HG02678 (cell line): Measurements from ENCODE around the gene WIPF2.
"Not testable (repeated sequence)": the region's sequence is repeated elsewhere in the genome, so short reads cannot be mapped to it uniquely, and the experiment has no call there.

Experiments
- ATAC-seq: cut with Tn5 transposase; IDR thresholded peaks from one replicate; pipeline ENCODE4 v1.9.1; 2021; ENCODE audit warnings: mild to moderate bottlenecking, moderate library complexity; ENCODE audit not compliant: unreplicated experiment

The WIPF2 gene

DNA sequence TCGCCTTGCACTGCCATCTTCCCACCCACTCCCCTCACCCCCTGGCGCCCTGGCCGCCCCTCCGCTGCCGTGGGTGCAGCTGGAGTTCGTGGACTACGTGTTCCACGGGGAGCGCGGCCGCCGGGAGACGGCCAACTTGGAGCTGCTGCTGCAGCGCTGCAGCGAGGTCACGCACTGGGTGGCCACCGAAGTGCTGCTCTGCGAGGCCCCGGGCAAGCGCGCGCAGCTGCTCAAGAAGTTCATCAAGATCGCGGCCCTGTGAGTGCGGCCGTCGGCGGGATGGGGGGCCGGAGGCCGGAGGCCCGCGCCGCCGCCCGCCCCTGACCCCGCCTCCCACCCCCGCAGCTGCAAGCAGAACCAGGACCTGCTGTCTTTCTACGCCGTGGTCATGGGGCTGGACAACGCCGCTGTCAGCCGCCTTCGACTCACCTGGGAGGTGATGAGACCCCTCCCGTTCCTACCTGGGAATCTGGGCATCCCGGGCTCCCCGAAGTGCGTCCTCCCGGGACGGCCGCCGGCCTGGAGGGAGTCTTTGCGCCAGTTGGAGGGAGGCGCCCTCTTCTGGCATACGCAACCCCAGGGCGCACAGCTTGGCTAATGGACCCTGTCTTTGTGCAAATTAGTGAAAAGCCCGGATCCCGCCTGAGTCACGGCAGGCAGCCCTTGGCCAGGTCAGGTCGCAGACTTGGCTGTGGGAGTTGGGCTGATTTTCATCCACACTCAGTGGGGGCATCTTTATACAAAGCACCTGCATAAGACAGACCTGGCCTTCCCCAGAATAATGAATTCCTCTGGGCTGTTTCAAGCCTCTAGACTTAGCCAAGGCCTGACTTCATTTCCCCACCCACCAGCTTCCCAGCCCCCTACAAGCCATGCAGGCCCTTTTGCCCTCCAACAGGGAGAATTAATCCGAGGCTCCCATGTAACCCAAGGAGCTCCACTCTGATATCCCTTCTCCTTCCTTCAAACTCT is 27.6 kb upstream of the WIPF2 start:
- ATAC-seq, result peak; percentile 78

DNA sequence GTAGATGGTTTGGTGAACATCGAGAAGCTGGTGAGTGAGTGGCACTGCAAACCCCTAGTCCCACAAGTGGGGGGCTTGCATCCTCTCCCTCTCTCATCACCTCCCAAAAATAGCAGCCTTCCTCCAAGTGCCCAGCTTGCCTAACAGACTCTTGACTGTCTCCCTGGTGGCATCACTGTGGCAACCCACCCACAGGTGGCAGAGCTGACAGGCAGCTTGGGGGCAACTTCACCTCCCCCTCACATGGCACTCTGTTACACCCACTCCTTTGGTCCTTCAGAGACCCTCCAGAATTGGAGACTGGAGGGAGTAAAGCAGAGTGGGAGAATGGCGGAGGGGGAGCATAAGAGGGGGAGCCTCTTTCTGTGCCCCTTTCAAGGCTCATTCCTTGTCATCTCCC is 26.1 kb upstream of the WIPF2 start:
- no peak for ATAC-seq

DNA sequence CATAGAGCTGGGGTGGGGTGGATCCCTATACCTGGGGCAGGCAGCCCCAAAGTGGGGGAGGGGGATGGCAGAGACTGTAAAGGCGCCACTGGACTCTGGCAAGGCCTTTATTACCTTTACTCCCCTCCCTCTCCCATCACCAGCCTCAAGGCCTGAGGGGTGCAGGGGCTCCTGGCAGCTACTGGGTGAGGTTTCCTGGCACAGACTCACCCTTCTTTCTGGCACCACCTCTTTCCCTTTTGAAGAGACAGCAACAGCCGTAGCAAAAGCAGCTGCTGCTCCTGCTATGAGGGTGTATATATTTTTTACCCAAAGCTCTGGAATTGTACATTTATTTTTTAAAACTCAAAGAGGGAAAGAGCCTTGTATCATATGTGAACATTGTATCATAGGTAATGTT is 24.3 kb upstream of the WIPF2 start:
- ATAC-seq, result no peak

DNA sequence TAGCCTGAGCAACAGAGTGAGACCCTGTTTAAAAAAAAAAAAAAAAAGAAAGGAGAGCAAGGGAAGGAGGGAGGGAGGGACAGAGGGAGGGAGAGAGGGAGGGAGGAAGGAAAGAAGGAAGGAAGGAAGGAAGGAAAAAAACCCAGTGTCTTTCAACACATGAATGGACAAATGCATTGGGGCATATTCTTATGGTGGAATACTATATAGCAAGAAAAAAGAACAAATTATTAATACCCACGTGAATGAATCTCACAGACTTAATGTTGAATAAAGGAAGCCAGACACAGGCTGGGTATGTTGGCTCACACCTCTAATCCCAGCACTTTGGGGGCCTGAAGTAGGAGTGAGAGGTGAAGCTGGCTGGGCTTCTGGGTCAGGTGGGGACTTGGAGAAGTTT is 21.6 kb upstream of the WIPF2 start:
- ATAC-seq, result no peak

DNA sequence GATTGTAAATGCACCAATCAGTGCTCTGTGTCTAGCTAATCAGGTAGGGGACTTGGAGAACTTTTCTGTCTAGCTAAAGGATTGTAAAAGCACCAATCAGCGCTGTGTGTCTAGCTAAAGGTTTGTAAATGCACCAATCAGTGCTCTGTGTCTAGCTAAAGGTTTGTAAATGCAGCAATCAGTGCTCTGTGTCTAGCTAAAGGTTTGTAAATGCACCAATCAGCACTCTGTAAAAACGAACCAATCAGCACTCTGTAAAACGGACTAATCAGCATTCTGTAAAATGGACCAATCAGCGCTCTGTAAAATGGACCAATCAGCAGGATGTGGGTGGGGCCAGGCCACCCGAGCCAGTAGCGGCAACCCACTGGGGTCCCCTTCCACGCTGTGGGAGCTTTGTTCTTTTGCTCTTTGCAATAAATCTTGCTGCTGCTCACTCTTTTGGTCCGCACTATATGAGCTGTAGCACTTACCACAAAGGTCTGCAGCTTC is 21.1 kb upstream of the WIPF2 start:
- not testable (repeated sequence) for ATAC-seq

DNA sequence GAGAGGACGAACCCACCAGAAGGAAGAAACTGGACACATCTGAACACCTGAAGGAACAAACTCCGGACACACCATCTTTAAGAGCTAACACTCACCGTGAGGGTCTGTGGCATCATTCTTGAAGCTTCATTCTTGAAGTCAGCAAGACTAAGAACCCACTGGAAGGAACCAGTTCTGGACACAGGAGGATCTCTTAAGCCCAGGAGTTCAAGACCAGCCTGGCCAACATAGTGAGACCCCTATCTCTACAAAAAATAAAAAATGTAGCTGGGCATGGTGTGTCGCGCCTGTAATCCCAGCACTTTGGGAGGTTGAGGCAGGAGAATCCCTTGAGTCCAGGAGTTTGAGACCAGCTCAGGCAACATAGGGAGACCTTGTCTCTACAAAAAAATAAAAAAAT is 20.5 kb upstream of the WIPF2 start:
- ATAC-seq, result no peak

DNA sequence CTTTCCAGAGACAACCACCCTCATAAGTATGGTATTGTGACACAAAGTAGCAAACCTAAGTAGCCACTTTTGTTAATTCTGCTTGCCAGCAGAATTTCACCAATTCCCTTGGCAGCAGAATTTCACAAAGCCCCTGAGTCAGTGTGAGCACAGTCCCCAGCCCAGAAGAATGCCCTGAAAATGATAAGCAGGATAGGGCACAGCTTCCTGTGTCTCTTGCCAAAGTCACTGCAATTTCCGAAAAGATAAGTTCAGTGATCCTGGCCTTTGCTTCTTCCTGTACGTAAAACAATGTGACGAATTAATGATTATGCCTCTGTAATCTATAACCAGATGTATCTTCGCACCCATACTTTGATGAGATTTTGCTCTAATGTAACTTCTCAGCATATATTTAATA is 16.0 kb upstream of the WIPF2 start:
- no peak for ATAC-seq

DNA sequence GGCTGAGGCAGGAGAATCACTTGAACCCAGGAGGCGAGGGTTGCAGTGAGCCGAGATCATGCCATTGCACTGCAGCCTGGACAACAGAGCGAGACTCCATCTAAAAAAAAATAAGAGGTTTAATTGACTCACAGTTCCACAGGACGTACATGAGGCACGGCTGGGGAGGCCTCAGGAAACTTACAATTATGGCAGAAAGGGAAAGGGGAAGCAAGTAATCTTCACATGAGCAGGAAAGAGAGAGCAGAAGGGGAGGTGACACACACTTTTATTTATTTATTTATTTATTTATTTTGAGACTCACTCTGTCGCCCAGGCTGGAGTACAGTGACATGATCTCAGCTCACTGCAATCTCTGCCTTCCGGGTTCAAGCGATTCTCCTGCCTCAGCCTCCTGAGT is 12.9 kb upstream of the WIPF2 start:
- not testable (repeated sequence) for ATAC-seq

DNA sequence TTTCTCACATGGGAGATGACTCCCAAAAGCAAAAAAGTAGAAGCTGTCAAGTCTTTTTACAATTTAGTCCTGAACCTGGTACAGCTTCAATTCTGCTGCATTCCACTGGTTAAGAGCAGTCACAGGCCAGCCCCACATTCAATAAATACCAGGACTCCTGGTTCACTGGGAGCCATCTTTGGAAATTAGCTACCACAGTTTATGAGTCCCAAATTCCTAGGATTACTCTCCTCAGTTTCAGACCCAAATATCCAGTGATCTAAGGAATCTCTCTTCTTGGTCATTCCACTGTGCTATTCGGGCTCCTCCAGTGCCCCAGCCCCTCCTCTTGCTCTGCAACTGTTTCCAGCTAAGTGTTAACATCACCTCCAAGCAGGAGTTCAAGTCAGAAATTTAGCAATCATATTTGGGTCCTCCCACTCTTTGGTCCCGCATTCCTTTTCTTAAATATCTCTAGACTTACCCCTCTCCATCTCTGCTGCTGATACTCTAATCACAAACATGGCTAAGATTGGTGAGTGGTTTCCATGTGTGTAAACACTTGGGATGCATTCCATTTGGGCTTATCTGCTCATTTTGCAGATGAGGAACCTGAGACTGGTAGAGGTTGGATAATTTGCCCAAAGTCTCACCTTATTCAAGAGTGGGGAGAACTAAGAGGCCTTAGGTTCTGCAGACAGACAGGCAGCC is 9.6 kb upstream of the WIPF2 start:
- no peak for ATAC-seq

DNA sequence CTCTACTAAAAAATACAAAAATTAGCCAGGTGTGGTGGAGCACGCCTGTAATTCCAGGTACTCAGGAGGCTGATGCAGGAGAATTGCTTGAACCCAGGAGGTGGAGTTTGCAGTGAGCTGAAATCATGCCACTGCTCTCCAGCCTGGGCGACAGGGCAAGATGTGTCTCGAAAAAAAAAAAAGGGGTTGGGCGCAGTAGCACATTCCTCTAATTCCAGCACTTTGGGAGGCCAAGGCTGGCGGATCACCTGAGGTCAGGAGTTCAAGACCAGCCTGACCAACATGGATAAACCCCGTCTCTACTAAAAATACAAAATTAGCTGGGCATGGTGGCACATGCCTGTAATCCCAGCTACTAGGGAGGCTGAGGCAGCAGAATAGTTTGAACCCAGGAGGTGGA is 5.2 kb upstream of the WIPF2 start:
- not testable (repeated sequence) for ATAC-seq

DNA sequence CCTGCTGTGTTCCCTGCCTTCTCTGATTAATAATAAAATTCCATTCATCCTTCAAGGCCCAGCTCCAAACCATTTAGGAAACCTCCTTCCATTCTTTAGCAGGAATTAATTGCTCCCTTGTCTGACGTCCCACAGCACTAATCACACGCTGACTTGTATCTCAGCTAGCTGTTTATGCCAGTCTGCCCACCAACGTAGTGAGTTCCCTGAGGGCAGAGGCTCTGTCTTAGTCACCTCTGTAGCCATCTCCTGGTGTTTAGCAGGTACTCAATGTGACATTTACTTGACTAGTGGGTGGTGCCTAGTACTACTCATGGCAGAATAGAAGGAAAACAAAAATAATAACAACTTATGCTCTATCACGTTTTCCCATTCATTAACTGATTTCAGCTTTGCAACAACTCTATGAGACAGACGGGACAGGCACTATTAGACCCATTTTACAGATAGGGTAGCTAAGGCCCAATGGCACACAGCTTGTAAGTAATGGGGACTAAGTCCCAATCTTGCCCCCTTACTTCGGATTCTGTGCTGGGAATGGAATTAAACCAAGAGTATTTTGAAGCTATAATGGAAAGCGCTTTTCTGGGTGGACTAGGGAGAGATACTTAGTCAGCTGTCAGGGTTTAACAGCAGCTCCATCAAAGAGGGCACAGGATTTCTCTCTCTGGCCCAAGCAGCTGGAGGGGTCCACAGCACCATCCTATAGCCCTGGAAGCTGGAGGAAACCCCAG is 931 bp upstream of the WIPF2 start:
- no peak for ATAC-seq

DNA sequence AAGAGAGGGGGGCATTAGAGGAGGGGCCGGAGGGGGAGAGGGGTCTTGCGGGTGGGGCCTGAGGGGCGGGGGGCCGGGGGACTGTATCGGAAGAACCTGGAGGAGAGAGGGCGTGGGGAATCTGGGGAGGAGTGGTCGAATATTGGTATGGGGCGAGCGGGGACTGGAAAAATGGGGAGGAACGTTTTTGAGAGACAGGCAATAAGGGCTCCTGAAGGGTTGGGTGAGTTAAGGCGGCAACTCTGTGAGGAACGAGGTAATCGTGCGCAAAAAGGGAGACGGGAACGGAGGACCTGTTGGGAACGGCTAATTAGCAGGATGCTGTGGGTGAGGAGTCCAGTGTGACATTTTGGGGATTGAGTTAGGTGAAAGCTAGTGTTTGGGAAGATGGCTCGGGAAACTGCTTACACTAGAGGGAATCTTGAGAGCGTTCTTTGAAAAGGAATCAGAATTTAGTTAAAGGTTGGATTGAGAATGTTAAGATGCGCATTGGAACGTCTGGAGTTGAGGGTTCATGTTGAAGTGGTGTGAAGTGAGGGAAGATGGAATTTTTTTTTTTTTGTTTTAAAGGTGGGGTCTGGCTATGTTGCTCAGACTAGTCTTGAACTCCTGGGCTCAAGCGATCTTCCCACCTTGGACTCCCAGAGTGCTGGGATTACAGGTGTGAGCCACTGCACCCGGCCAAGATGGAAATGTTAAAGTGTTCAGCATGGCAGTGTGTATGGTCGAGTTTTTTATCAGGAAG is 662 bp downstream of the WIPF2 start:
- ATAC-seq, result peak; percentile 3

DNA sequence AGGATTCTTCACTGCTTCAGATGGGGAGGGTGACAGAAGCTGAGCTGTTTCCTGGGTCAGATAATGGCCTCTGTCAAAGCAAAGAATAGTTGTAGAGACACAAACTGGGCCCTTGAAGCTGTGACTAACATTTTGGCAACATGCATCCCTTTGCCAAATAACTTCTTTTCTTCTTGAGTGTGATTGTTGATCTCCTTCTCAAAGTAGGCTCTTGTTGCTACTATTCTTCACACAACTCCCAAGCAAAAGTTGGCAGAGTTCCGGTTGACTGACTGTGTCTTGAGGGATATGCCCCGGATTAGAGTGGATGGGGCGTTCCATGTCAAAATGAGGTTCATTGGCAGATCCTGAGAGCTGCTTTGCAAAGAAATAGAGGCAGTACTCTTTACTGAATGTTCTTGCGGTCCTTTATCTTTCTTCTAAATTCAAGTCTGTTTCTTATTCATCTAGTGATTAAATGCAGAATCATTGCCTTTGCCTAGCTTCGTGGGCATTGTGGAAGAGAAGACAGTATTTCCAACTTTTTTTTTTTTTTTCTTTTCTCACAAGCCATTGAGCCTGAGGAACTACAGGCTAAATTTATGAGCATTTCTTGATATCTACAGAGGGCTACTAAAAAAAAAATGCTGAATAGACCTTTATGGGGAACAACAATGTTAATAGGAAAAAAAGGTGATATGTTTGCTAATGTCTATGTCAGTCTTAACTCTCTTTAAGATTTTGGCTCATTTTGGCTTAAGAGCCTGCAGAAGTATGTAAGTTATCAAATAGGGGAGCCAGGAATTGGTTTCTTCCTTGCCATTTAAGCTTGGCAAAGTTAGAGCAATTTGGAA is 5.8 kb downstream of the WIPF2 start:
- ATAC-seq, result no peak

DNA sequence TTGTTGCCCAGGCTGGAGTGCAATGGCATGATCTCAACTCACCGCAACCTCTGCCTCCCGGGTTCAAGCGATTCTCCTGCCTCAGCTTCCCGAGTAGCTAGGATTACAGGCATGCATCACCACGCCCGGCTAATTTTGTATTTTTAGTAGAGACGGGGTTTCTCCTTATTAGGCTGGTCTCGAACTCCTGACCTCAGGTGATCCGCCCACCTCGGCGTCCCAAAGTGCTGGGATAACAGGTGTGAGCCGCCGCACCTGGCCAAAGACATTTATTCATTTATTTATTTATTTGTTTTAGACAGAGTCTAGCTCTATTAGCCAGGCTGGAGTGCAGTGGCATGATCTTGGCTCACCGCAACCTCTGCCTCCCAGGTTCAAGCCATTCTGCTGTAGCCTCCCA is 10.0 kb downstream of the WIPF2 start:
- not testable (repeated sequence) for ATAC-seq

DNA sequence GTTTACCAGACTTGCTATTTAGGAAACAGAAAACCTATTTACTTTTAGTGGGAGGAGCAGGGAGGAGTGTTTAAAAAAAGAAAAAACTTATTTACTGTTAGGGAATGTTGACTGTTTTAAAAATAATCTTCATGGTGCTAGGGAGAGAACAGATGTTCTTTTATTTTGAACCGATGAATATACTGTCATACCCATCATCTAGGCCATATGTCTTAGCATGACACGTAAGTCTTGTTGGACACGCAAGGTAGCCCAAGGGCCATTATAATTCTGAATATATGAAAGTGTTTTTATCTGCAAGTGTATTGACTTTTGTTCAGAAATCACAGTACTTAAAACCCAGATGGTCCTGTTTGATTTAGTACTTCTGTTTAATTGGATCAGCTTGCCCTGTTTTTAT is 11.6 kb downstream of the WIPF2 start:
- no peak for ATAC-seq

DNA sequence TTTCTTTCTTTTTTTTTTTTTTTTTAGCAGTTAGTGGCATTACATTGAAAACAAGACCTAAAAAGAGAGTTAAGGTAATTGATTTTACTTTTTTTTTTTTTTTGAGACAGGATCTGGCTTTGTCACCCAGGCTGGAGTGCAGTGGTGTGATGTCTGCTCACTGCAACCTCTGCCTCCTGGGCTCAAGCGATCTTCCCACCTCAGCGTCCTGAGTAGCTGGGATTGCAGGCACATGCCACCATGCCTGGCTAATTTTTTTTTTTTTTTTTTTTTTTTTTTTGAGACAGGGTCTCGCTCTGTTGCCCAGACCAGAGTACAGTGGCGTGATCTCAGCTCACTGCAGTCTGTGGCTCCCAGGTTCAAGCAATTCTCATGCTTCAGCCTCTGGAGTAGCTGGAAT is 12.8 kb downstream of the WIPF2 start:
- ATAC-seq, result not testable (repeated sequence)

DNA sequence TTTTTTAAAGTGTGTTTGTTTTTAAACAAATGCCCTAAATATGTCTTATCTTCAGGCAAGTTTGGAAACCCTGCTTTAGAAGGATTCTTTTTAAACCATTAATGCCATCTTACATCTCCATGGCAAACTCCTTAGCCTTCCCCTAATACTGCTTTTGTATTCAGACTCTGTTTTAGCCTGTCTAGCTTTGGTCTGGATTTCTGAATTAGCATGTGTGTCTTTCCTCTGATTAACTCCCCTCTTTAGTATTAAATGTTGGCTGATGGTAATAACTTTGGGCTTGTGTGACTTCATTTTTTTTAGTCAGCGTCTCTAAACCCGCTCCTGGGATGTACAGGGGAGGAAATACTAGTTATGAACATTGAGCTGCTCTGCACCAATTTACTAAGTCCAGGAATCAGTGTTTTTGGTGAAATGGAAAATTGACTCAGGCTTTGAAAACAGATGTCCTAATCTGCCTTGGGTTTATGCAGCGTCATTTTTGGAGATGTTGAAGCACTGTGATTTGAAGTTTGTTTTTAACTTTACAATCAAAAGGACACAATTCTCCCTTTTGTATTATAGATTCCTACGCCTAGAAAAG is 22.2 kb downstream of the WIPF2 start:
- no peak for ATAC-seq

DNA sequence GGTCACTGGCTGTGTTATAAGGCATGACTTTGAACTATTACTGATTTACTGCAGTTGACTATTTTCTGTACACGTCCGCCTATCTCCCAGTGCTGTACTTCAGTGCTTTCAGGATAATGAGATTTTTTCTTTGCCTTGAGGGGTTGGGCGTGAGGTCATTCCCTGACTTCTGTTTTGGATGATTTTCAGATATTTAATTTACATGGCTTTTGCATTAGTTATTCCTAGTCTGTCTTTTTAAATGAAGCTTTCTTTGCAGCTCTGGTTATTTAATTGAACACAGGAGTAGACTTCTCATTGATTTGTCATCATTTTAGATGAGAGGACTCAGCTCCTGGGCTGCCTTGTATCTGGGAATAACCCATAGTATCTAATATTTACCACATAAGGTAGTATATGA is 23.7 kb downstream of the WIPF2 start:
- ATAC-seq, result no peak

DNA sequence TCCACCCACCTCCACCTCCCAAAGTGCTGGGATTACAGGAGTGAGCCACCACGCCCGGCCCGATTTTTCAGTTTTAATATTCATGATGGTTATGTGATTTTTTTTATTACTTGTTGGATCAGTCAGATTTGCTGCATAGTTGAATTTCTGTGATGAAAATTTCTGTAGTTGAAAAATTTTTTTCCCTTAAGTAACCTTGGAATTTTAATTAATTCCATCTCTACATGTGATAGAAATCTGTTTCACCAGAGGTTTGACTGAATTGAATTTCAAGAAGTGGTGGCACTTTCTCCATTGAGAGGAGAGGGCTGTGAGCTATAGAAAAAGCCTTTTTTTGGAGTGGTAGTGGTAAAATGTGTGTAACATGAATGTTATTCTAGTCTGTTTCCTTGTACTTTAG is 24.7 kb downstream of the WIPF2 start:
- ATAC-seq, result no peak
